MCF 10A (cell line): ENCODE measurements around the gene HELZ. TPM values are rescaled to one million over a fixed set of nuclear protein-coding genes. Genes with fewer than 3 reads are reported as not detected.

ENCODE experiments used
- BruUV-seq: library from RNA; stranded (reverse); fragments of 400-500 nt; replicated peaks from 2 replicates; lab custom pipeline; 2021; lab: Mats Ljungman, UMichigan
- CTCF ChIA-PET: fragments of 300-600 bp; sonication (Branson Sonifier 250); formaldehyde crosslinking; extraction: SDS; loops from one replicate; lab custom pipeline; 2021; ENCODE audit warnings: antibody characterized with exemption, inconsistent platforms; lab: Yijun Ruan, JAX
- POLR2A ChIA-PET: fragments of 300-600, 350-650 bp; sonication (Branson Sonifier 250); formaldehyde crosslinking; extraction: SDS; loops from one replicate; lab custom pipeline; 2020; ENCODE audit warnings: antibody characterized with exemption, inconsistent platforms; lab: Yijun Ruan, JAX
- DNase-seq: peaks from one replicate; pipeline ENCODE4 v3.0.0-alpha.2; 2018; ENCODE audit not compliant: unreplicated experiment
- H3K27ac Mint-ChIP-seq: one replicate; pipeline ENCODE4 v1.8.0; 2022; ENCODE audit warnings: mild to moderate bottlenecking, low read depth, mixed read lengths; ENCODE audit not compliant: unreplicated experiment
- H3K27me3 Mint-ChIP-seq: one replicate; pipeline ENCODE4 v1.8.0; 2022; ENCODE audit warnings: mixed read lengths; ENCODE audit not compliant: insufficient read depth, unreplicated experiment
- H3K36me3 Mint-ChIP-seq: one replicate; pipeline ENCODE4 v1.8.0; 2022; ENCODE audit warnings: mild to moderate bottlenecking, moderate library complexity, mixed read lengths; ENCODE audit not compliant: insufficient read depth, unreplicated experiment
- H3K4me1 Mint-ChIP-seq: one replicate; pipeline ENCODE4 v1.8.0; 2022; ENCODE audit warnings: mixed read lengths; ENCODE audit not compliant: insufficient read depth, unreplicated experiment
- H3K4me3 Mint-ChIP-seq: one replicate; pipeline ENCODE4 v1.8.0; 2022; ENCODE audit warnings: mild to moderate bottlenecking, moderate library complexity, mixed read lengths; ENCODE audit not compliant: unreplicated experiment
- H3K9me3 Mint-ChIP-seq: one replicate; pipeline ENCODE4 v1.8.0; 2022; ENCODE audit warnings: mixed read lengths; ENCODE audit not compliant: unreplicated experiment
- intact Hi-C: fragments of 100-400 bp; cut with micrococcal nuclease; formaldehyde crosslinking; loops from 2 replicates; pipeline ENCODE4 v1.14.1; 2022
- total RNA-seq: library from RNA; stranded (reverse); gene quantifications from 2 replicates; pipeline ENCODE4 v1.2.3, GENCODE V29; 2022
- TF ChIP-seq, protein P1 (sequence below): fragments of 200-600 bp; IDR thresholded peaks from one replicate; pipeline ENCODE4 v1.8.0; 2022; ENCODE audit warnings: antibody characterized with exemption, mild to moderate bottlenecking; ENCODE audit not compliant: unreplicated experiment

The HELZ gene
- total RNA-seq, 1 experiment from 2014 or later, result 71.7 TPM

DNA sequence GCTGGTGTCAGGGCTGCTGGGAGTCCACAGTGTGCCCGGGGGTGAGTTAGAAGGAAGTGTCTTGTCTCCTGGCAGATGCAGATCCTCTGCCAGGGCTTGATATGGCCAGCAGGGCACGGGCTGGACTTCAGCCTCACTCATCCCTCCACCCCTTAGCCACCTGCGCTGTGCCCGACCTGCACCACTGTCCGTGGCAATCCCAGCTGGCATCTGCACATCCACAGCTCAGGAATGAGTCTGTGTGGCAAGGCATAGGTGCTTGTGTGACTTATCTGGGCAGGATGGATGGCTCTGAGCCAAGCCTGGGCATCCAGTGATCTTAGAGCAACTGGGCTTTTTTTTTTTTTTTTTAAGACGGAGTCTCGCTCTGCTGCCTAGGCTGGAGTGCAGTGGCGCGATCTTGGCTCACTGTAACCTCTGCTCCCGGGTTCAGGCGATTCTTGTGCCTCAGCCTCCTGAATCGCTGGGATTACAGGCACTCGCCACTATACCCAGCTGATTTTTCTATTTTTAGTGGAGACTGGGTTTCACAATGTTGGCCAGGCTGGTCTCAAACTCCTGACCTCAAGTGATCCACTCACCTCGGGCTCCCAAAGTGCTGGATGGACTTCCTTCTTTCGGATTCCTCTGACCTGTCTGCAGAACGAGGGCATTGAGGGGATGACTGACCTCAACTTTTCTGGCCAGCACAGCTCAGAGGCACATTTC lies 223.1 kb downstream of the HELZ start:
- intact Hi-C loops, result no loop called here
- no peak overlapping the region for H3K27ac Mint-ChIP-seq
- no peak overlapping the region for H3K4me3 Mint-ChIP-seq
- no peaks in the 10 kb centered on the region for H3K27me3 Mint-ChIP-seq
- no peaks in the 10 kb centered on the region for H3K9me3 Mint-ChIP-seq
- BruUV-seq, result no TSS peak
- DNase-seq, result no peak
- ChIA-PET POLR2A (no interaction called here), CTCF (interaction anchor here (0.7 to 0.9 kb wide), 2 partner anchors 116 to 343 kb away, joined by 4 read pairs; no protein-coding TSS in a partner anchor)
- TF ChIP-seq, protein P1, sequence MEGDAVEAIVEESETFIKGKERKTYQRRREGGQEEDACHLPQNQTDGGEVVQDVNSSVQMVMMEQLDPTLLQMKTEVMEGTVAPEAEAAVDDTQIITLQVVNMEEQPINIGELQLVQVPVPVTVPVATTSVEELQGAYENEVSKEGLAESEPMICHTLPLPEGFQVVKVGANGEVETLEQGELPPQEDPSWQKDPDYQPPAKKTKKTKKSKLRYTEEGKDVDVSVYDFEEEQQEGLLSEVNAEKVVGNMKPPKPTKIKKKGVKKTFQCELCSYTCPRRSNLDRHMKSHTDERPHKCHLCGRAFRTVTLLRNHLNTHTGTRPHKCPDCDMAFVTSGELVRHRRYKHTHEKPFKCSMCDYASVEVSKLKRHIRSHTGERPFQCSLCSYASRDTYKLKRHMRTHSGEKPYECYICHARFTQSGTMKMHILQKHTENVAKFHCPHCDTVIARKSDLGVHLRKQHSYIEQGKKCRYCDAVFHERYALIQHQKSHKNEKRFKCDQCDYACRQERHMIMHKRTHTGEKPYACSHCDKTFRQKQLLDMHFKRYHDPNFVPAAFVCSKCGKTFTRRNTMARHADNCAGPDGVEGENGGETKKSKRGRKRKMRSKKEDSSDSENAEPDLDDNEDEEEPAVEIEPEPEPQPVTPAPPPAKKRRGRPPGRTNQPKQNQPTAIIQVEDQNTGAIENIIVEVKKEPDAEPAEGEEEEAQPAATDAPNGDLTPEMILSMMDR, result no peak
- H3K36me3 Mint-ChIP-seq, result no peaks in the 10 kb centered on the region
- no peaks in the 10 kb centered on the region for H3K4me1 Mint-ChIP-seq

GRCh38 chr17:67021196-67021595 lies 223.8 kb downstream of the HELZ start:
- ChIA-PET CTCF (interaction anchor here (0.9 kb wide), 1 partner anchor 115 kb away, joined by 4 read pairs; no protein-coding TSS in a partner anchor), POLR2A (no interaction called here)
- Mint-ChIP-seq H3K27me3 (no peaks in the 10 kb centered on the region), H3K4me1 (no peaks in the 10 kb centered on the region), H3K9me3 (no peaks in the 10 kb centered on the region), H3K36me3 (no peaks in the 10 kb centered on the region), H3K4me3 (no peak overlapping the region), H3K27ac (no peak overlapping the region)
- no peak for DNase-seq
- intact Hi-C loops, result no loop called here
- TF ChIP-seq, protein P1, result no peak
- BruUV-seq, result no TSS peak

Other genes starting within 250 kb of the HELZ start
- not detected in 2 replicates for gene CACNG1, start 200.6 kb downstream of the HELZ start, total RNA-seq
- 93.1 and 107 TPM in 2 replicates for gene PSMD12, start 121.4 kb upstream of the HELZ start, total RNA-seq
- 28.3 and 40.1 TPM in 2 replicates for gene PITPNC1, start 132.1 kb upstream of the HELZ start, total RNA-seq